Ascending aorta (tissue), 2 donors: ENCODE results near the gene SPTBN1. TPM values are rescaled to one million over a fixed set of nuclear protein-coding genes. Genes with fewer than 3 reads are reported as not detected.
"Not testable (repeated sequence)": the region's sequence is repeated elsewhere in the genome, so short reads cannot be mapped to it uniquely, and the experiment has no call there.

Source experiments
- DNase-seq, 2 donors: peaks; one replicate each; pipeline ENCODE4 v3.0.0-alpha.2; 2019; ENCODE audit warnings: low spot score in 2 of 2
- H3K27ac ChIP-seq, 2 donors: fragments of 200-600 bp; sonication (generic); one replicate each; pipeline ENCODE4 v1.5.1; 2016 to 2017; ENCODE audit warnings: mild to moderate bottlenecking in 1 of 2
- H3K27me3 ChIP-seq: fragments of 200-600 bp; sonication (generic); one replicate; pipeline ENCODE4 v1.5.1; 2017
- H3K36me3 ChIP-seq, 2 donors: fragments of 200-600 bp; sonication (generic); one replicate each; pipeline ENCODE4 v1.5.1; 2016
- H3K4me1 ChIP-seq, 2 donors: fragments of 200-600 bp; sonication (generic); one replicate each; pipeline ENCODE4 v1.5.1; 2016 to 2017; ENCODE audit warnings: mild to moderate bottlenecking in 1 of 2
- H3K4me3 ChIP-seq, 2 donors: fragments of 200-600 bp; sonication (generic); one replicate each; pipeline ENCODE4 v1.5.1; 2016 to 2017; ENCODE audit warnings: mild to moderate bottlenecking in 1 of 2
- H3K9me3 ChIP-seq, 2 donors: fragments of 200-600 bp; sonication (generic); one replicate each; pipeline ENCODE4 v1.5.1; 2016
- CTCF ChIP-seq, 3 experiments: fragments of 200-600 bp in 2 of 3; fragments of 450-650 bp in 1 of 3; sonication (generic) in 2 of 3; IDR thresholded peaks; one replicate each; pipeline ENCODE4 v1.5.1; 2016 to 2019; ENCODE audit warnings: antibody characterized with exemption in 3 of 3, mild to moderate bottlenecking in 1 of 3, moderate library complexity in 1 of 3
- intact Hi-C: fragments of 100-400 bp; cut with DNase I; formaldehyde crosslinking; loops from one replicate; pipeline ENCODE4 v1.15.1; 2023
- total RNA-seq: library from RNA; depleted of rRNA; stranded (reverse); fragments of >200 nt; gene quantifications from one replicate; pipeline ENCODE4 v1.1.0, GENCODE V29; 2016

The SPTBN1 gene
- total RNA-seq, 1 donor from 2014 or later, result 246 TPM

GRCh38 chr2:54687595-54688152 lies 231.5 kb downstream of the SPTBN1 start:
- intact Hi-C loops, result no loop called here
- Histone ChIP-seq H3K27ac (no peak overlapping the region), H3K9me3 (no peaks in the 10 kb centered on the region), H3K4me3 (no peak overlapping the region), H3K27me3 (no peaks in the 10 kb centered on the region), H3K36me3 (no peaks in the 10 kb centered on the region), H3K4me1 (no peaks in the 10 kb centered on the region)
- DNase-seq, result no peak
- no peak for TF ChIP-seq CTCF (IDR thresholded peaks at IDR 0.05)

- TF ChIP-seq CTCF (IDR thresholded peaks at IDR 0.05), result no peak
- no peak overlapping the region for H3K4me3 ChIP-seq
- intact Hi-C loops, result no loop called here
These were observed 235.5 kb downstream of the SPTBN1 start for GRCh38 chr2:54691445-54692135.

GRCh38 chr2:54692556-54692955 lies 236.4 kb downstream of the SPTBN1 start:
- intact Hi-C loops, result no loop called here
- DNase-seq, result no peak

More at GRCh38 chr2:54691445-54692135, 235.5 kb downstream of the SPTBN1 start:
- H3K4me1 ChIP-seq, result no peaks in the 10 kb centered on the region
- no peaks in the 10 kb centered on the region for H3K9me3 ChIP-seq
- H3K36me3 ChIP-seq, result no peaks in the 10 kb centered on the region
- DNase-seq, result no peak
- no peak overlapping the region for H3K27ac ChIP-seq
- no peaks in the 10 kb centered on the region for H3K27me3 ChIP-seq

GRCh38 chr2:54695378-54695777 lies 239.3 kb downstream of the SPTBN1 start:
- Histone ChIP-seq H3K9me3 (no peaks in the 10 kb centered on the region), H3K4me3 (no peak overlapping the region), H3K36me3 (no peaks in the 10 kb centered on the region), H3K4me1 (no peaks in the 10 kb centered on the region), H3K27ac (no peak overlapping the region), H3K27me3 (no peaks in the 10 kb centered on the region)
- intact Hi-C loops, result no loop called here
- no peak for DNase-seq
- no peak for TF ChIP-seq CTCF (IDR thresholded peaks at IDR 0.05)

More at GRCh38 chr2:54692556-54692955, 236.4 kb downstream of the SPTBN1 start:
- Histone ChIP-seq H3K27ac (no peak overlapping the region), H3K36me3 (no peaks in the 10 kb centered on the region), H3K4me1 (no peaks in the 10 kb centered on the region), H3K9me3 (no peaks in the 10 kb centered on the region), H3K4me3 (no peak overlapping the region), H3K27me3 (no peaks in the 10 kb centered on the region)
- TF ChIP-seq CTCF (IDR thresholded peaks at IDR 0.05), result no peak

GRCh38 chr2:54697934-54698333 lies 241.8 kb downstream of the SPTBN1 start:
- no peak for TF ChIP-seq CTCF (IDR thresholded peaks at IDR 0.05)
- Histone ChIP-seq H3K36me3 (no peaks in the 10 kb centered on the region), H3K27ac (no peak overlapping the region), H3K4me1 (no peaks in the 10 kb centered on the region), H3K27me3 (no peaks in the 10 kb centered on the region), H3K4me3 (no peak overlapping the region), H3K9me3 (no peaks in the 10 kb centered on the region)
- intact Hi-C loops, result no loop called here
- DNase-seq, result no peak

- not testable (repeated sequence) for H3K36me3 ChIP-seq
These were observed 242.8 kb downstream of the SPTBN1 start for GRCh38 chr2:54698926-54699325.

More at GRCh38 chr2:54698926-54699325, 242.8 kb downstream of the SPTBN1 start:
- H3K9me3 ChIP-seq, H3K27me3 ChIP-seq, H3K4me3 ChIP-seq, intact Hi-C loops, DNase-seq, H3K27ac ChIP-seq, H3K4me1 ChIP-seq: not testable (repeated sequence)
